ACHN (cell line): ENCODE results near the gene ZNF587B.
"Not testable (repeated sequence)": the region's sequence is repeated elsewhere in the genome, so short reads cannot be mapped to it uniquely, and the experiment has no call there.

Experiments
- DNase-seq: peaks from one replicate; pipeline ENCODE4 v3.0.0-alpha.2; 2015
- in situ Hi-C: cut with HindIII; loops from 2 replicates; pipeline ENCODE4 v1.10.0; 2017; ENCODE audit warnings: low sequenced_read_pairs, low pct_ligation_motif_present, low pct_unique_long_range_greater_than_20kb

The ZNF587B gene

GRCh38 chr19:57815247-57816075 is 14.6 kb upstream of the ZNF587B start:
- no peak for DNase-seq
- in situ Hi-C loops = no loop called here

GRCh38 chr19:57816652-57817051 is 13.4 kb upstream of the ZNF587B start:
- in situ Hi-C loops = no loop called here
- no peak for DNase-seq

DNA sequence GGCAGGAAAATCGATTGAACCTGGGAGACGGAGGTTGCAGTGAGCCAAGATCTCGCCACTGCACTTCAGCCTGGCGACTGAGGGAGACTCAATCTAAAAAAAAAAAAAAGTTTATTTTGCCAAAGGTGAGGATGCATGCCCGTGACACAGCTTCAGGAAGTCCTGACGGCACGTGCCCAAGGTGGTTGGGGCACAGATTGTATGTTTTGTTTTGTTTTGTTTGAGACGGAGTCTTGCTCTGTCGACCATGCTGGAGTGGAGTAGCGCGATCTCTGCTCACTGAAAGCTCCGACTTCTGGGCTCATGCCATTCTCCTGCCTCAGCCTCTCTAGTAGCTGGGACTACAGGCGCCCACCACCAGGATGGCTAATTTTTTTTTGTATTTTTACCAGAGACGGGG is 12.1 kb upstream of the ZNF587B start:
- no peak for DNase-seq
- in situ Hi-C loops = no loop called here

- in situ Hi-C loops = no loop called here
Measured at GRCh38 chr19:57818378-57818777, 11.7 kb upstream of the ZNF587B start.

DNA sequence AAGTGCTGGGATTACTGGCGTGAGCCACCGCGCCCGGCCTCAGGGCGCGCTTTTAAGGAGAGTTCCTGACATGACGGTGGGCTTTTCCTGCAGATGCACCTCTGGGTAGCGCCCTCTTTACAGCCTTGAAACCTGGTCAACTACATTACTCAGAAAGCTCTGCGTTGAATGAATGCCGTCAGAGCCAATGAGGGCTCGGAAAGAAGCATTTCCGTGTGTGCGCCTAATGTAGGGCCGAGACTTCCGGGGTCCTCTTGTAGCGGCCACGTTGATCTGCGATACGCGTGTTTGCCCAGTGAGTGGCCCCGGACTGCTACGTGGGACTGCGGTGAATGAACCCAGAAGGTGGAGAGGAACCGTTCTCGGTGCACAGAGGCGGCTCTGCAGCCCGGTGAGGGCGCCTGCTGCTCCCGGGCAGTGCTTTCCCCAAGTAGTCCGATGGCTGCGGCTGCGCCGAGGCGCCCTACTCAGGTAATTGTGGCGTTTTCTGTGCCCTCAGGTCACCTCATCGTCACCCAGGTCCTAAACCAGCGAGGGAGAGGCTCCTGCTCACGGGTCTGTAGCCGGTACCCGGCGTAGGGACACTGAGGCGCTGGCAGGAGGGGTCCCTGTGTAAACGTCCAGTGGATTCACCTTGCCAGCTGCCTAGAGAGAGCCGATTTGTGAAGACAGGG is 10.5 kb upstream of the ZNF587B start:
- in situ Hi-C loops = no loop called here
- peak; percentile 94 for DNase-seq

More at GRCh38 chr19:57818378-57818777, 11.7 kb upstream of the ZNF587B start:
- no peak for DNase-seq

GRCh38 chr19:57820599-57820998 is 9.5 kb upstream of the ZNF587B start:
- in situ Hi-C loops = no loop called here
- no peak for DNase-seq

DNA sequence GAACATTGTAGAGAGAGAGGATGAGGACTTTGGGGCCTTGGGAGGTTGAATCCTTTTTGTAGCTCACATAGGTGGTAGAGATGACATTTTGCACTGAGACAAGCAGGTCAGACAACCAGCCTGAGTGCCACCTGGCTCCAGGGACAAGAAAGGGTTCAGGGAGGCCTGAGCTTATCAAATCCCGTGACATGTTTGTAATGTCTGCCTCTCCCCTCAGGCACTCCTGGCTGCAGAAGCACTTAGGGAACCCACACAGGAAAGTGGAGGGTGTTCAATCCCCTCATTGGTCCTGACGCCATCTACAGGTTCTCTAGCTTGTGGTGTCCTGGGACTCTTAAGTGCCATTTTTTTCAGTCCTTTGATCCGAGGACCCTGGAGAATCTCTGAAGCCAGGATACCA is 9.0 kb upstream of the ZNF587B start:
- DNase-seq, in situ Hi-C loops: not testable (repeated sequence)

DNA sequence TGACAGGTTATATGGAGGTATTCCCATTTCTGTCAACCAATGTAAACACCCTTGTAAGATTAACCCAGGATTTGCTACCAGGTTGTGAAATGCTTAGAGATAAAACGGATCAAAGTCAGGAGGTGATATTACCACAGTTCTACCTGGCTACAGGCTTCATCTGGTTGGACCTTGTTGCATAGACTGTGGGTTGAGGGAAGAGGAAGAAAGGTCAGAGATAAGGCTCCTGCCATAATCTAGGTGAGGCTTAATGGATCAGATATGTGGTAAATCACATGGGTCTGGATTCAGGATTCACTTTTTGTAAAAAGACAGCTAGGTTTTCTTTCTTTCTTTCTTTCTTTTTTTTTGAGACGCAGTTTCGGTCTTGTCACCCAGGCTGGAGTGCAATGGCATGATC is 8.6 kb upstream of the ZNF587B start:
- DNase-seq, in situ Hi-C loops: not testable (repeated sequence)

DNA sequence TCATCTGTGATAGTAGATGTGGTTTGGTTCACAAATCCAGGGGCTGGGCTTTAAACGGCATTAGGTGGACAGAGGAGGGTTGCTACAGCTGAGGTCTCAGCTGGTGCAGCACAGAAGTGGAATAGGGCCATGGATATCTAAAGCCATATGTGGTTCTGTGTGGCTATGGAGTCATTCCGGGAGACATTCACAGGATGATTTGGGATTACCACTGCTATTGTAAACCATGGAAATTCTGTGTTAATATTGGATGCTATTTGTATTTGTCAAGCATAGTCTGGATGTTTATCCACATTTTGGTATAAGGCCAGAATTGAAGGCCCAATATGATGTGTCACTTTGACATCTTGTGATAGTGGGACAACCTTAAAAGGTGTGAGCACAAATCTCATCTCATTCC is 6.9 kb upstream of the ZNF587B start:
- DNase-seq, in situ Hi-C loops: not testable (repeated sequence)

DNA sequence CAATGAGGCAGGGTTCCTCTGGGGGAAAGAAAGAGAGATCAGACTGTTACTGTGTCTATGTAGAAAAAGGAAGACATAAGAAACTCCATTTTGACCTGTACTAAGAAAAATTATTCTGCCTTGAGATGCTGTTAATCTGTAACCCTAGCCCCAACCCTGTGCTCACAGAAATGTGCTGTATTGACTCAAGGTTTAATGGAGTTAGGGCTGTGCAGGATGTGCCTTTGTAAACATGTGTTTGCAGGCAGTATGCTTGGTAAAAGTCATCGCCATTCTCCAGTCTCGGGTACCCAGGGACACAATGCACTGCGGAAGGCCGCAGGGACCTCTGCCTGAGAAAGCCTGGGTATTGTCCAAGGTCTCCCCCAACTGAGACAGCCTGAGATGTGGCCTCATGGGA is 6.5 kb upstream of the ZNF587B start:
- in situ Hi-C loops, DNase-seq: not testable (repeated sequence)

GRCh38 chr19:57825511-57825910 is 4.6 kb upstream of the ZNF587B start:
- in situ Hi-C loops = no loop called here
- DNase-seq = no peak

DNA sequence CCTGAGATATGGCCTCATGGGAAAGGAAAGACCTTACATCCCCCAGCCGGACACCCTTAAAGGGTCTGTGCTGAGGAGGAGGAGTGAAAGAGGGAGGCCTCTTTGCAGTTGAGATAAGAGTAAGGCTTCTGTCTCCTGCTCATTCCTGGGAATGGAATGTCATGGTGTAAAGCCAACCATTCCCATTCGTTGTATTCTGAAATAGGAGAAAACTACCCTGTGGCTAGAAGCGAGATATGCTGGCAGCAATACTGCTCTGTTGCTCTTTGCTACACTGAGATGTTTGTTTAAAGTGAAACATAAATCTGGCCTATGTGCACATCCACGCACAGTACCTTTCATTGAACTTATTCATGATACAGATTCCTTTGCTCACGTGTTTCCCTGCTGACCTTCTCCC is 783 bp upstream of the ZNF587B start:
- DNase-seq = no peak
- in situ Hi-C loops = no loop called here

DNA sequence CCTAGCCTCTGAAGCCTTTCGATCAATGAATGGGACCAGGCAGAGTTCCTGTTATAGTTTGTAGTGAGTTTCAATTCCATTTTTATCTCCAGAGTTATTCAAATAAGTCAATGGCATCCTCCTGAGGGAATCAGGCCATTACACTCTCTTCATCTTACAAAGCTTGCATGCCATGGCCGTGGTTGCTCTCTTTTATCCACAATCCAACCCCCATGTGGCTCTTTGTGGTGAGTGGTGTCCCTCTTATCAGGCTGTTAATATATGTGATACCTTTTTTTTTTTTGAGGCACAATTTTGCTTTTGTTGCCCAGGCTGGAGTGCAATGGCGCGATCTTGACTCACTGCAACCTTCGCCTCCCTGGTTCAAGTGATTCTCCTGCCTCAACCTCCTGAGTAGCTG is 6.9 kb downstream of the ZNF587B start:
- in situ Hi-C loops, DNase-seq: not testable (repeated sequence)

GRCh38 chr19:57838622-57839191 is 8.6 kb downstream of the ZNF587B start:
- in situ Hi-C loops, DNase-seq: not testable (repeated sequence)

- in situ Hi-C loops = no loop called here
- DNase-seq = no peak
Measured at GRCh38 chr19:57841122-57841763, 11.1 kb downstream of the ZNF587B start.

GRCh38 chr19:57847164-57847563 is 17.1 kb downstream of the ZNF587B start:
- in situ Hi-C loops, DNase-seq: not testable (repeated sequence)

DNA sequence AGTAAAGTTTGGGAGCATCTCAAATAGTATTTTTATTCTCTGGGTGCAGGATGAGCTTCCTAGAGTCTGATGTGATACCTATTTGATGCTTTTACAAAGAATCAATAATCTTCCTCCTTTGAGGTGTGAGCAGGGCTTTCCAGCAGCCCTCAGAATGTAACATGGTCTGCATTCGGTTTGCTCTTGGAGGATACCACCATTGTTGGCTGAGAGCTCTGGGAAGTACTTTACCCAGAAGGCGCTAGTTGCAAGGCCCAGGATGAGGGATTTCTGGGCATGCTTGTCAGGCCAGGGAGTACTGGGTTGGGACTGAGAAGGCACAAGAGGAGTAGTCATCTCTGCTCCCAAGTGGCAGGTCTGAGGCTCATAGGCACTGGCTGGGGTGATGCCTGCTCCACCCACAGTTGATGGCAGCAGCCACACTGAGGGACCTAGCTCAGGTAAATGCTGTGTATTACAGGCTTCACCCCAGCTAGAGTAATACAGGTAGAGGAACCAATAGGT is 19.1 kb downstream of the ZNF587B start:
- in situ Hi-C loops, DNase-seq: not testable (repeated sequence)

- DNase-seq = peak; percentile 84
- in situ Hi-C loops = not testable (repeated sequence)
Measured at GRCh38 chr19:57849666-57850473, 19.8 kb downstream of the ZNF587B start, which contains the start of gene ZNF587. Gene ZNF587 (plus strand): TSS chr19:57849859. CDS start chr19:57850039, 180 bp downstream.
